MM.1S (cell line): ENCODE measurements around the gene BMP2K.

ENCODE experiments used
- DNase-seq: peaks from one replicate; pipeline ENCODE4 v3.0.0-alpha.2; 2015
- H2AFZ ChIP-seq: fragments of 300-600 bp; sonication (generic); 2 replicates; pipeline ENCODE4 v1.6.0; 2016; ENCODE audit warnings: antibody characterized with exemption, low read length
- H3F3A ChIP-seq: fragments of 300-600 bp; sonication (generic); 2 replicates; pipeline ENCODE4 v1.6.1; 2016; ENCODE audit warnings: mild to moderate bottlenecking, antibody characterized with exemption, low read length, moderate library complexity, mixed read lengths; ENCODE audit not compliant: insufficient read depth
- H3K27ac ChIP-seq: fragments of 300-600 bp; sonication (generic); 2 replicates; pipeline ENCODE4 v1.5.1; 2016; ENCODE audit warnings: mild to moderate bottlenecking, low read length
- H3K27me3 ChIP-seq: fragments of 300-600 bp; sonication (generic); replicated peaks from 2 replicates; pipeline ENCODE4 v1.6.0; 2016; ENCODE audit warnings: low read length; ENCODE audit not compliant: insufficient read depth
- H3K36me3 ChIP-seq: fragments of 300-600 bp; sonication (generic); replicated peaks from 2 replicates; pipeline ENCODE4 v1.6.1; 2016; ENCODE audit warnings: mild to moderate bottlenecking, low read length, mixed read lengths; ENCODE audit not compliant: insufficient read depth
- H3K4me1 ChIP-seq: fragments of 300-600 bp; sonication (generic); 2 replicates; pipeline ENCODE4 v1.6.1; 2016; ENCODE audit warnings: low read length, mixed read lengths
- H3K4me2 ChIP-seq: fragments of 300-600 bp; sonication (generic); 2 replicates; pipeline ENCODE4 v1.6.0; 2016; ENCODE audit warnings: low read depth, low read length
- H3K4me3 ChIP-seq: fragments of 300-600 bp; sonication (generic); 2 replicates; pipeline ENCODE4 v1.5.1; 2016; ENCODE audit warnings: low read length, mixed read lengths
- H3K79me2 ChIP-seq: fragments of 300-600 bp; sonication (generic); 2 replicates; pipeline ENCODE4 v1.6.1; 2016; ENCODE audit warnings: mixed run types, low read length, mixed read lengths
- H3K9ac ChIP-seq: fragments of 300-600 bp; sonication (generic); 2 replicates; pipeline ENCODE4 v1.6.1; 2016; ENCODE audit warnings: low read length, mixed read lengths
- H3K9me2 ChIP-seq: fragments of 300-600 bp; sonication (generic); replicated peaks from 2 replicates; pipeline ENCODE4 v1.6.1; 2016; ENCODE audit warnings: mild to moderate bottlenecking, low read length, mixed read lengths; ENCODE audit not compliant: insufficient read depth
- H3K9me3 ChIP-seq: fragments of 300-600 bp; sonication (generic); replicated peaks from 2 replicates; pipeline ENCODE4 v1.6.1; 2016; ENCODE audit warnings: mild to moderate bottlenecking, low read length, mixed read lengths; ENCODE audit not compliant: insufficient read depth
- H4K20me1 ChIP-seq: fragments of 300-600 bp; sonication (generic); 2 replicates; pipeline ENCODE4 v1.6.1; 2016; ENCODE audit warnings: mild to moderate bottlenecking, low read length, moderate library complexity, mixed read lengths; ENCODE audit not compliant: insufficient read depth
- CTCF ChIP-seq: fragments of 300-600 bp; sonication (generic); IDR thresholded peaks from 2 replicates; pipeline ENCODE4 v1.5.1; 2016; ENCODE audit warnings: antibody characterized with exemption, low read length, mixed read lengths
- EZH2 ChIP-seq: fragments of 300-600 bp; sonication (generic); optimal IDR thresholded peaks from 2 replicates; pipeline ENCODE3; 2017; ENCODE audit warnings: low read depth, mild to moderate bottlenecking, antibody characterized with exemption, low read length, mixed read lengths
- EZH2phosphoT487 ChIP-seq: fragments of 300-600 bp; sonication (generic); IDR thresholded peaks from 2 replicates; pipeline ENCODE4 v1.6.1; 2018; ENCODE audit warnings: antibody characterized with exemption, low read length

The BMP2K gene

GRCh38 chr4:78797777-78798284, 21.7 kb downstream of the BMP2K start:
- Histone ChIP-seq H2AFZ (no peak overlapping the region), H3K27me3 (no peaks in the 10 kb centered on the region), H3K4me1 (no peaks in the 10 kb centered on the region), H3K9me2 (no peaks in the 10 kb centered on the region), H3K79me2 (0 out of 2 replicates have a peak, but pooled peaks cover 8% of the 10 kb centered on the region), H3K4me3 (no peak overlapping the region), H3F3A (no peaks in the 10 kb centered on the region), H3K36me3 (no peaks in the 10 kb centered on the region), H3K9me3 (no peaks in the 10 kb centered on the region), H3K4me2 (no peak overlapping the region), H3K9ac (no peak overlapping the region), H4K20me1 (no peaks in the 10 kb centered on the region), H3K27ac (no peak overlapping the region)
- no peak for DNase-seq
- TF ChIP-seq CTCF (no peak), EZH2 (no peak), EZH2phosphoT487 (no peak)

DNA sequence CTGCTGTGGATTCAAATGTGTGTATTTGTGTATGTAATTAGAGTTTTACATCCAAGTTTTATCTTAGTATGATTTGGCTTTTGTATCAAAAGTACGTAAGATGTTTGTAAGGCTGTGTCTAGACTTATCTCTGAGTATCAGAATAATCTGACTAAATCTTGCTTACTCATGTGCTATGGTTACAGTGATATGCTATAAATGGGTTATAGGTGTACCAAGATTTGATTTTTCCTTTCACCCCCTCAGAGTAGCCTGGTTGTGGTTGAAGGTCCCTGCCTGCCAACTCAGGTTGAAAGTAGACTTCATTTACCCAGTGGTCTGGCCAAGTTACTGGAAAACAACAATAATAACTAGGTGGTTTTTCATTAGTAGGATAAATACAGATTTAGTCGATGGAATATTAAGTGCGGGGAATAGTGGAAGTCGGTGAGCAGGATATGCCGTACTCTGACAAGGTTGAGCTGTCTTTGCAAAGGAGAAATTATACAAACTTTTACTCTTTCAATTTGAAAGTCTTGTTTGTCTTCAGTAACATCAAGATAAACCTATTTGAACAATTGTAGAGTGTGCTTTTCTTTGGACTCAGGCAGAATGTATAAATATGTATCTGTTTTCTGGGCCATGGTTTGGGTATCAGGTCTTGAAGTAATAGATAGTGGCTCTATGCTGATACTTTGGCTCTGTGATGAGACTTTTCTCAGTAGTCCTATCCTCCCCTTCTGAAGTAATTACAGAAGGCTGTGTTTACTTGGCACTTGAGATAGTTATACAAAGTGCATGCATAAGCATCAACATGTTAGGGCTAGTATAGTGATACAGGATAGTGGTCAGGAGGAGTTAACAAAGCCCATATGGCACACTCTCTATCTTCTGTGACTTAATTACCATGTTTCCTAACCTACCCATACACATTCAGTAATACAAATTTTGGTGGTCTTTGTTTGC, 23.7 kb downstream of the BMP2K start:
- Histone ChIP-seq H3K36me3 (no peaks in the 10 kb centered on the region), H3F3A (no peaks in the 10 kb centered on the region), H3K4me1 (no peaks in the 10 kb centered on the region), H3K9me2 (no peaks in the 10 kb centered on the region), H4K20me1 (no peaks in the 10 kb centered on the region), H3K9ac (no peak overlapping the region), H3K27ac (no peak overlapping the region), H3K4me3 (no peak overlapping the region), H3K79me2 (0 out of 2 replicates have a peak, but pooled peaks cover 4% of the 10 kb centered on the region), H3K27me3 (no peaks in the 10 kb centered on the region), H3K4me2 (no peak overlapping the region), H2AFZ (no peak overlapping the region), H3K9me3 (no peaks in the 10 kb centered on the region)
- DNase-seq: no peak
- TF ChIP-seq CTCF: no peak
- no peak for TF ChIP-seq EZH2phosphoT487
- no peak for TF ChIP-seq EZH2

DNA sequence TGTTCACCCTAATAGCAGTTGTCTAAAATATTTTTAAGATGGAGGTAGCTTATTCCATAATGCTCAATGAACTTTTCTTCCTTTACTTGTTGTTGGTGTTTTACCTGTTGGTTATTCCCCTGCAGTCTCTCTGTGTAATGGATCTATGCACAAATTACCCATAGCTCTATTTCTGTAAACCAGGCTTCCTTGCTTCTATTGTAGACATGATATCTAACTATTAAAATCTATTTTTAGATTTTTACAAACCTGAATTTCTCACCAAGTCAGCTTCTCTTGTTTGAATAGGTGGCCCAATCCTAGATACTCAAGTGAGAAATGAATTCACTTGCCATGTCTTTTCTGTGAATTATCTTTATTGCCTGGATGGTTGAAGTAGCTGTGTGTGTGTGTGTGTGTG, 24.8 kb downstream of the BMP2K start:
- no peak overlapping the region for H3K4me3 ChIP-seq
- DNase-seq: no peak
- H3K79me2 ChIP-seq: peaks cover 9% of the 10 kb centered on the region; the same call in 1 of the 2 replicates
- no peak overlapping the region for H2AFZ ChIP-seq
- H4K20me1 ChIP-seq: no peaks in the 10 kb centered on the region
- no peaks in the 10 kb centered on the region for H3K36me3 ChIP-seq
- no peaks in the 10 kb centered on the region for H3F3A ChIP-seq
- H3K9me2 ChIP-seq: no peaks in the 10 kb centered on the region
- H3K4me1 ChIP-seq: no peaks in the 10 kb centered on the region
- no peaks in the 10 kb centered on the region for H3K9me3 ChIP-seq
- no peak overlapping the region for H3K4me2 ChIP-seq
- H3K27ac ChIP-seq: no peak overlapping the region
- H3K9ac ChIP-seq: no peak overlapping the region
- TF ChIP-seq EZH2phosphoT487: no peak
- no peak for TF ChIP-seq EZH2
- TF ChIP-seq CTCF: no peak
- no peaks in the 10 kb centered on the region for H3K27me3 ChIP-seq
